ENCODE measurements around the gene PIKFYVE.
"Not testable (repeated sequence)": the region's sequence is repeated elsewhere in the genome, so short reads cannot be mapped to it uniquely, and the experiment has no call there.

Gene PIKFYVE

GRCh38 chr2:208359632-208359986, 93.6 kb downstream of the PIKFYVE start:
- DNase-seq (ENCODE audit: low read depth in 2 of 2), result no peak

DNA sequence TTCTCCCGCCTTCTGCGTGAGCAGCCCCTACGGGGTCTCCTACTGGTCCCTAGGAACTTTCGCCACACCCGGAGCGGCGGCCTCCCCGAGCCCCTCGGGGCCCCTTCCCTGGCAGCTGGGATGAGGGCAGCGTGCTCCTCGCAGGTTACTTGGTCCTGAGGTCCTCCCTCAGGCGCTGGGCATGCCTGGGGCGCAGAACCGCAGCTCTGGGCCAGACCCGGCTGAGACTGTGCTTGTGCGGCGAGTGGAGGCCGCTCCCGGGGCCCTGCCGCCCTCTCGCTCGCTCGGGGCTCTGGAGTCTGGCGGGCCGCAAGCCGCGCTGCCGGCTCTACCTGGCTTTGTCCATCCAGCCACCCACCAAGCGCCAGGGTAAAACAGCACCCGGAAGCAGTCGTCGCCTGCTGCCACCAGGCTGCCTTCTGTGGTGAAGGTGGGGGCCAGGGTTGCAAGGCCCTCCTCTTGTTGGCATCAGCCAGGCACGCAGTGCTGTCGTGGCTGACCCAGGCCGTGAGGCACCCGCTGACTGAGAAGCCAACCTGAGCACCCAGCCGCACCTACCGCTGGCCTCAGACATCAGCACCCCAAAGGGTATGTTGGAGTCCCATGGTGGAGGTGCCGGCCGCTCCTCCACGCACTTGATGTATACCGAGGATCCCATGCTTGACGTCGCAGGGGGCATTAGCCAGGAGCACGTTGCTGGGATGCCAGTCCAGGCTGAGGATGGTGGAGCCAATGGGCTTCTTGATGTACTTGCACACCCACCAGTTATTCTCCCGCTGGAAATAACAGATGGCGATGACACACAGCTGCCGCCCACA, 94.4 kb downstream of the PIKFYVE start:
- no peak for DNase-seq (ENCODE audit: low read depth in 2 of 2)

- DNase-seq (ENCODE audit: low read depth in 2 of 2), result no peak
Observed at GRCh38 chr2:208361077-208361441, 95.0 kb downstream of the PIKFYVE start.

GRCh38 chr2:208363485-208363884, 97.4 kb downstream of the PIKFYVE start:
- DNase-seq (ENCODE audit: low read depth in 2 of 2), result no peak

- no peak for DNase-seq (ENCODE audit: low read depth in 2 of 2)
Observed at GRCh38 chr2:208366215-208367127, 100.4 kb downstream of the PIKFYVE start.

- no peak for DNase-seq (ENCODE audit: low read depth in 2 of 2)
Observed at GRCh38 chr2:208369091-208369490, 103.0 kb downstream of the PIKFYVE start.

DNA sequence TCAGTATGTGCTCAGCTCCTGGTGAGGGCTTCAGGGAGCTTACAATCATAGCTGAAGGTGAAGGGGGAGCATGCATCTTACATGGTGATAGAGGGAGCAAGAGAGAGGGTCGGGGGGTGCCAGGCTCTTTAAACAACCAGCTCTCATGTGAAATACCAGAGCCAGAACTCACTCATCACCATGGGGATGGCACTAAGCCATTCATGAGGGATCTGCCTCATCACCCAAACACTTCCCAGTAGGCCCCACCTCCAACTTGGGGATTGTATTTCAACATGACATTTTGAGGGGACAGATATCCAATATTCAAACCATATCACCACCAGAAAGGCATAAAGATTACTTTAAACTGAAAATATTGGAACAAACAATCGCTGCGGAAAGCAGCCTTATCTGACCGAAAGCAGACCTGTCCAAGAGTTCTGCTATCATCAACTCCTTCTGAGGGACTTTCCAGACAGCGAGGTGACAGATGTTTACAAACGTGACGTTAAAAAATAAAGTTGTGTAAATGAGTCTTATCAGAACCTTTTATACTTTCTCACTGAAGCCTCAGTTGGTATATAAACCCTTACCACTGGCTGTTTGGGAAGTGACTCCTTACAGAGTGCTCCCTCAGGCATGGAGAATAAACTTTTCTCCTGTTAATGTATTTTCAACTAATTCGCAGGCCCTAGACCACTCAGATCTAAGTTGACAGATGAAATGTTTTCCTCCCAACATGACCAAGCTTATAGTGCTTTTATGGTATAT, 105.0 kb downstream of the PIKFYVE start:
- no peak for DNase-seq (ENCODE audit: low read depth in 2 of 2)

GRCh38 chr2:208371634-208371935, 105.5 kb downstream of the PIKFYVE start:
- DNase-seq (ENCODE audit: low read depth in 2 of 2), result no peak

DNA sequence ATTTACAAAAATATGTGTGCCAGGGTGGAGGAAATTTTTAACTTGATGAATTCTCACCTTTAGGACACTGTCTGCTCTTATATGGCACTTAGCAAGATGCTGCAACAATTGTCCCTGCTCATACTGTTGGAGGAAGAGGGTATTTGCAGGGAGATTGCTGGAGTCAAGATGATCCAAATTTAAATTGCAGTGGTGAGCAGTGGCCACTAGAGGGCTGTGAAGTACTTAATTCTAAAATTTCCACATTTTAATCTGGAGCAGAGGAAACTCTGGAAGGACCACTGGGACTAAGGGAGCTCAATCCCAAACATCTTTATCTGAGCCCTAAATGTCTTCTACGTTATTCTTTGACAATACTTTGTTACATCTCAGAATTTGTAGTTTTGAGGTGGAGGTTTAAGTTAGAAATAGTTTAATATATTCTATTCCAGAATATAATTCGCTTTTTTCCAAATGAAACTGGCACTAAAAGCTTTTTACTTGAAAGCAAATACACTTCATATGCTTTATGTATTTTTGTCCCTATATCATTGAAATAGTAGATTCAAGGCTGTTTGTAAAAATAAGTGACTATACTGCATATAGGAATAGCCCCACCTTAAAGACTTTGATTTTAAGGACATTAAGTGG, 107.5 kb downstream of the PIKFYVE start:
- DNase-seq (ENCODE audit: low read depth in 2 of 2), result no peak

- DNase-seq (ENCODE audit: low read depth in 2 of 2), result no peak
Observed at GRCh38 chr2:208375491-208376068, 109.5 kb downstream of the PIKFYVE start.

DNA sequence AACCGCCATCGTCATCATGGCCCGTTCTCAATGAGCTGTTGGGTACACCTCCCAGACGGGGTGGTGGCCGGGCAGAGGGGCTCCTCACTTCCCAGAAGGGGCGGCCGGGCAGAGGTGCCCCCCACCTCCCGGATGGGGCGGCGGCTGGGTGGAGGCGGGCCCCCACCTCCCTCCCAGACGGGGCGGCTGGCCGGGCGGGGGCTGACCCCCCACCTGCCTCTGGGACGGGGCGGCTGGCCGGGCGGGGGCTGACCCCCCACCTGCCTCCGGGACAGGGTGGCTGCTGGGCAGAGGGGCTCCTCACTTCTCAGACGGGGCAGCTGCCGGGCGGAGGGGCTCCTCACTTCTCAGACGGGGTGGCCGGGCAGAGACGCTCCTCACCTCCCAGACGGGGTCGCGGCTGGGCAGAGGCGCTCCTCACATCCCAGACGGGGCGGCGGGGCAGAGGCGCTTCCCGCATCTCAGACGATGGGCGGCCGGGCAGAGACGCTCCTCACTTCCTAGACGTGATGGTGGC, 111.3 kb downstream of the PIKFYVE start:
- DNase-seq (ENCODE audit: low read depth in 2 of 2), result not testable (repeated sequence)

DNA sequence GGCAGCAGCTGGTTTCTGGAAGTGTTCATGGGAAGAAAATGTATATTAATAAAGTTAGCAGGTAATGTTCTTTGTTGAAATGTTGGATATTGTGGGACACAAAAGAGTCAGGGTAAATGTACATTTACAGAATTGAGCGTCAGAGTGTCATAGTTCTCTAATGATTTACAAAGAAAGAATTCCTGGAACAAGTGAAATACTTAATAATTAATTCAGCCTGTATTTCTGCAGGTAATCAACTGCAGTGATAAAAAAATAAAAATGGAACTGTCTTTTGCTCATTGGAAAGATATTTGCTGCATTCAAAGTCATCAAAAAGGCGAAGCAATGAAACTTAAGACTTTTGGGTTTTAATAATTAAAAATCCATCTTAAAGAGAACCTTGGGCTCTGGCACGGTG, 113.1 kb downstream of the PIKFYVE start:
- DNase-seq (ENCODE audit: low read depth in 2 of 2), result no peak

DNA sequence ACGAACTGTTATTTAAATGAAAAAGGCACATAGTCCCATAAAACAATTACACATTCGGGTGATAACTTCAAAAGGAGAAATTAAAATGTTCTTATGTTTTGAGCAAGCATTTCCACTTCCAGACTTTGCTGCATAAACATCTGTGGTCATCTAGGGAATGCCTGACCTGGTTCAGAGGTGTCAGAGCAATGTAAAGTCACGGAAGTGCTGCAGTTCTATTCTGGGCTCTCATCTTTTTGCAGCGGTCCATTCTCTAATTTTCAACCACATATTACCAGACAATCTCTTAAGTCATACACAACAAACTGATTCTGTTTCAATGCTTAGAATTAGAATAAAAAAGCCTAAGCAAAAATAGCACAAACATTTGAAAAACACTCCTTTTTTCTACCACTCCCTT, 118.6 kb downstream of the PIKFYVE start:
- DNase-seq (ENCODE audit: low read depth in 2 of 2), result no peak

GRCh38 chr2:208386541-208386940, 120.5 kb downstream of the PIKFYVE start:
- DNase-seq (ENCODE audit: low read depth in 2 of 2), result no peak

DNA sequence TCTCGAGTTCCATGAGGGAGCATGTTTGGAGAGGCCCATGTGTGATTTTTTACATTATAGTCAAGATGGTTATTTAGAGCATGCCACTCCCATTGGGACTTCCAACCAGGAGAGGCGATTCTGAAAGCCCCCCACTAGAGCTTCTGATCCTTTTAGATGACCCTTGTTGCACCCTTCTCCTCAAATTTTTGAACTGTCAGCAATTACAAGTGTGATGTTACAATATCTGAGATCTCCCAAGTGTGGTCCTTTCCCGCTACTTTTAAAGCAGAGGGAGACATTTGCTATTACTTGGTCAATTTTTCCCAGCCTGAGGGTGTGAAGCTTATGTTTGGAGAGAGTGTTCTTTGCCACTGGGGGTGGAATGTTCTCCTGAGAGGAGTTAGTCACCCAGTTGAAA, 123.9 kb downstream of the PIKFYVE start:
- DNase-seq (ENCODE audit: low read depth in 2 of 2), result no peak

DNA sequence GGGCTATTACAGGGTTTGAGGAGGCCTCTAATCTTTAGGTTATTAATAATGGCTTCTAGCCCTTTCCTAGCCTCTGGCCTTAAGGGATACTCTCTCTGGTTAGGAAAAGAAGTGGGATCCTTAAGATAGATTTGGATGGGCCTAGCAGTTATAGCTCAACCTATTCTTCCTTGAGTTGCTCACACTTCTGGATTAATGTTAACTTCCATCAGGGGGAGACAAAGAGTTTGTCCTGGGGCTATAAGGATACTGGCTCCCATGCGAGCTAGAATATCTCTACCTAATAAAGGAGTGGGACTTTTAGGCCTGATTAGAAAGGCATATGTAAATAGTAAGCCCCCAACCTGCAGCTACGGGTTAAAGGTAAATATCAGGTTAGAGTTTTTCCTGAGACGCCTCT, 126.2 kb downstream of the PIKFYVE start:
- DNase-seq (ENCODE audit: low read depth in 2 of 2), result no peak

DNA sequence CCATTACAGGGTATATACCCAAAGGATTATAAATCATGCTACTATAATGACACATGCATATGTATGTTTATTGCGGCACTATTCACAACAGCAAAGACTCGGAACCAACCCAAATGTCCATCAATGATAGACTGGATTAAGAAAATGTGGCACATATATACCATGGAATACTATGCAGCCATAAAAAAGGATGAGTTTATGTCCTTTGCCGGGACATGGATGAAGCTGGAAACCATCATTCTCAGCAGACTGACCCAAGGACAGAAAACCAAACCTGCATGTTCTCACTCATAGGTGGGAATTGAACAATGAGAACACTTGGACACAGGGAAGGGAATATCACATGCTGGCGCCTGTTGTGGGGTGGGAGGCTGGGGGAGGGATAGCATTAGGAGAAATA, 130.7 kb downstream of the PIKFYVE start:
- DNase-seq (ENCODE audit: low read depth in 2 of 2), result not testable (repeated sequence)

DNA sequence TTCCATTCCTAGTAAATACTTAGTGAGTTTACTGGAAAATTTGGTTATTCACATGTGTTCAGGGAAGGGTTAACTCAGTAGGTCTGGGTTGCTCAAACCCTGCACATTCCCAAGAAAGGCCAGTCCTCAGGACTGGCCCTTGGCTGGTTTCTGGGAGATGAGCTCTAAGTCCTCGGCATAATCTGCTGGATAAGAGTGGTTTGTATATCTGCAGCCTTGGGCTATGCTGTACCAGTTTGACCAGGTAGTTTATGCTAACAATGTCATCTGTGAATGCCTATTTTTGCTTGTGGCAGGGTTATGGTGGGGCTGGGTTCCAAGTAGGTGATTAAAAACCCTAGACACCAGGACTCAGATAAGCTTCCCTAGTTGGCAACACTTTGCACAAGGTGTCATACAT, 133.1 kb downstream of the PIKFYVE start:
- no peak for DNase-seq (ENCODE audit: low read depth in 2 of 2)

DNA sequence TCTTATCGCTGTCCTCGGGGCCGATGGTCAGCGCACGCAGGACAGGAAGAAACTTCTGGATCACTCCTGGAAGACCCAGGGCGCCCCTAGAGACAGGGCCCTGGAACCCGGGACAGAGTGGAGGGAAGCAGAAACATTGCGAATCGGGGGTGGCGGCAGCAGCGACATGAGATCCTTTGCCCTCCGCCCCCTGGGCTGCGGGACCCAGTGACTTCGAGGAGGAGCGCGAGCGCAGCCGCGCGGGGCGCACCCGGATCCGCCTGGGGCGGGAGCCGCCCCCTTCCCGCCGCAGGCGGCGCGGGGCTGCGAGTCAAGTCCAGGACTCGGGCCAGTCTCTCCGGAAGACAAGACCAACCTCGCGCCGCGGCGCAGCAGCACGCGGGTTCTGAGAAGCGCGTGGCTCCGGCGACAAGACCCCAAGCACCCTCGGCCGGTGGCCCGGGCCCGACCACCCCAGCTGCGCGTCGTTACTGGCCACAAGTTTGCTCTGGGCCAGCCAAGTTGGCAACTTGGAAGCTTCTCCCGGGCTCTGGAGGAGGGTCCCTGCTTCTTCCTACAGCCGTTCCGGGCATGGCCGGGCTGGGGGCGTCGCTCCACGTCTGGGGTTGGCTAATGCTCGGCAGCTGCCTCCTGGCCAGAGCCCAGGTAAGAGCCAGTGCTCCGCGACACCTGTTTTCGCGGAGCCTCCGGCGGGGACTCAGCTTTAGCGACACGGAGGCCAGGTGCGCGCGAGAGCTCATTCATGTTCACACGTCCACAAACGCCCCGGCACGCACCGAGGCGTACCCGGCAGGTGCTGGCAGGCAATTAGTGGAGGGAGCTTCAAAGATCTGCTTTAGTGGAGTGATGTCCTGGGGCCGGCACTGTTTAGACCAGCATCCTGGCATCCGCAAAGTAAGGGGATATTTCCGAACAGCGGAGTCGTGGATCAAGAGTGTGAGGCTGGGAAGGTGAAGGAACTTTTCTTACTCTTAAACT, 140.7 kb downstream of the PIKFYVE start, which contains the start of gene PTH2R:
TSS of gene PTH2R (plus strand) at position 319 of the 978 bp plus-strand sequence. CDS start at position 571, 252 bp downstream.
- DNase-seq (ENCODE audit: low read depth in 2 of 2), result no peak

GRCh38 chr2:208407667-208408066, 141.6 kb downstream of the PIKFYVE start:
- no peak for DNase-seq (ENCODE audit: low read depth in 2 of 2)

Measured in stimulated activated CD4-positive, alpha-beta T cell treated with anti-CD3 and anti-CD28 coated beads, Interleukin-4, amount 100 ng/mL, for 48 hours (primary cell).